Measurements from ENCODE around the gene MAST3. TPM values are rescaled to one million over a fixed set of nuclear protein-coding genes. Genes with fewer than 3 reads are reported as not detected.

The MAST3 gene
- total and polyA plus RNA-seq, 2 of the 8 experiments (the other 6 are each of a cell fraction or from before 2014, with no cell fraction given), result 3.4 to 9.0 TPM

DNA sequence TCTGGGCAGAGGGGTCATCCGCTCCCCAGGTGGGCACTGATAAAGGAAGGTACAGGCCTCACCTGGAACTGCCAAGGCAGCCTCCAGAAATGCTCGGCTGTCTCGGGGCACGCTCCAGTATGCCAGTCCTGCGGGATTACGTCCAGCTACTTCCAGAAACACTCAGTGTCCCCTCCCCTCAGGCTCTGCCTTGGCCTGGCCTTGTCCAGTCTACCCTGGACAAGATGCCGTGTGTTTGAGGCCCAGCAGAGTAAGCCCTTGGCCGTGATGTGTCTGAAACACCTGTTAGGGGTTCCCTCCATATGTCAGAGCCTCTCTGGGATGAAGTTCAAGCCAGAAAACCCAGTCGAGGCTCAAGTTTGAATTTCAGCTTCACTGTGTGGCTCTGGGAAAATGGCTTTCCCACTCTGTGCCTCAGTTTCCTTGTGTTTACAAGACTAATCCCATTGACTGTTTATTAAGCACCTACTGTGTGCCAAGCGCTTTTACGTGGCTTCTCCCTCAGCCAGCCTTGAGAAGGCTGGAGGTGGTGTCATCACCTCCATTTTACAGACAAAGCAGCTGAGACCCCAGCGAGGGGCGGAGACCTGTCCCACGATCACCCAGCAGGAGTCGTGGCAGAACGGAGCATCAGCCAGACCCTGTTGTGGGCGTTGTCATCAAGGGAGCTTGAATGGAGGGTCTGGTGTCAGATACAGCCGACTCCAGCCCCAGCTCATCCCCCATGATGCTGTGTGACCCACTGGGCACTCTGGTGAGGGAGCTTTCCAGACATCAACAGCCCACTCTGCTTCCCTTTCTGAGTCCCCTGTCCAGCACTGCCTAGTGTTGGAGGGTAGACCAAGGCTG lies 53.4 kb downstream of the MAST3 start:
- peaks cover 0 to 7% (median 2%) of the 10 kb centered on the region in 4 experiments; a peak in 4 of 7 replicates for H3K4me1 ChIP-seq (replicated peaks in 1 of 4; ENCODE audit: control insufficient read depth in 3 of 4, insufficient read depth in 4 of 4, low read length in 3 of 4)
- peaks cover 0 to 8% (median 3%) of the 10 kb centered on the region in 4 experiments; a peak in 3 of 8 replicates for H3K36me3 ChIP-seq (ENCODE audit: control insufficient read depth in 2 of 4, insufficient read depth in 4 of 4, low read length in 3 of 4)
- H3K4ac ChIP-seq (replicated peaks; ENCODE audit: insufficient read length, low read depth, low read length), result no peak overlapping the region
- no peak overlapping the region for H2AK5ac ChIP-seq (ENCODE audit: low read depth, low read length)
- H3K14ac ChIP-seq (ENCODE audit: insufficient read length), result no peak overlapping the region
- FAIRE-seq, result no peak
- CTCF ChIA-PET (ENCODE audit: partially characterized antibody), result interaction anchor here (0.9 to 3.0 kb wide), 13 partner anchors 8 to 237 kb away, joined by 3 to 29 read pairs (median 5); no protein-coding TSS in a partner anchor
- no peak overlapping the region for H3K56ac ChIP-seq (replicated peaks; ENCODE audit: insufficient read length, low read depth, low read length)
- no peak overlapping the region for H2BK5ac ChIP-seq (ENCODE audit: low read depth, low read length)
- H2BK15ac ChIP-seq (ENCODE audit: low read length), result no peak overlapping the region; the same call in 1 of the 2 replicates
- TF ChIP-seq KDM5A (IDR thresholded peaks at IDR 0.05; ENCODE audit: low read length), result no peak
- no peaks in the 10 kb centered on the region for H3K9me3 ChIP-seq (ENCODE audit: insufficient read depth in 2 of 2, low read depth in 1 of 2, low read length in 1 of 2)
- no peak for DNase-seq (ENCODE audit: low read depth in 1 of 2, low spot score in 2 of 2)
- H2BK20ac ChIP-seq (ENCODE audit: low read length), result no peak overlapping the region
- H3K4me2 ChIP-seq (ENCODE audit: insufficient read depth in 1 of 2, low read depth in 2 of 2, low read length in 2 of 2), result peak overlapping the region in 1 of 2 experiments; percentile 90; a peak in 1 of 4 replicates
- no peak overlapping the region for H2BK12ac ChIP-seq (ENCODE audit: low read depth, low read length)
- H3K79me1 ChIP-seq (ENCODE audit: low read depth, low read length), result peaks cover 2% of the 10 kb centered on the region; the same call in 1 of the 2 replicates
- H4K5ac ChIP-seq (ENCODE audit: insufficient read length, low read depth, low read length), result no peak overlapping the region
- no peak overlapping the region for H3K27ac ChIP-seq (ENCODE audit: low read depth, low read length)
- H3K79me2 ChIP-seq (ENCODE audit: control insufficient read depth in 1 of 2, insufficient read depth in 2 of 2, low read length in 2 of 2), result no peaks in the 10 kb centered on the region; a peak in 1 of 4 replicates
- H3K9ac ChIP-seq (replicated peaks in 1 of 4; ENCODE audit: extremely low read depth in 1 of 4, low read depth in 3 of 4, low read length in 3 of 4), result no peak overlapping the region; a peak in 1 of 7 replicates
- H2BK120ac ChIP-seq (replicated peaks; ENCODE audit: low read depth, low read length), result no peak overlapping the region
- no peak overlapping the region for H3K4me3 ChIP-seq (ENCODE audit: extremely low read depth in 1 of 4, insufficient read depth in 2 of 4, low read depth in 3 of 4, low read length in 4 of 4)
- H4K8ac ChIP-seq (ENCODE audit: extremely low read depth, insufficient read depth, low read length), result no peak overlapping the region
- WGBS, 2 experiments (ENCODE audit: extremely low coverage in 1 of 2, insufficient coverage in 1 of 2, insufficient read length in 1 of 2, insufficient replicate concordance in 2 of 2, low coverage in 1 of 2, low lambda C conversion rate in 2 of 2, missing lambda C conversion rate in 1 of 2), result 90% methylated on average over 18 of the region's 18 CpGs; no CpG with 5 or more reads in 1 of the 2 experiments
- H3K23ac ChIP-seq (ENCODE audit: insufficient read length), result no peak overlapping the region
- no peak overlapping the region for H4K91ac ChIP-seq (replicated peaks; ENCODE audit: insufficient read length, low read length)
- H3K27me3 ChIP-seq (replicated peaks in 1 of 4; ENCODE audit: control insufficient read depth in 3 of 4, extremely low read depth in 1 of 4, insufficient read depth in 3 of 4, low read length in 3 of 4), result no peaks in the 10 kb centered on the region
- no peak overlapping the region for H3K18ac ChIP-seq (ENCODE audit: extremely low read depth, low read length)
- peaks cover 13% of the 10 kb centered on the region for H3K23me2 ChIP-seq (ENCODE audit: low read depth, low read length)
- POLR2A ChIA-PET (ENCODE audit: partially characterized antibody), result interaction anchor here (0.6 to 2.0 kb wide), 7 partner anchors 9 to 132 kb away, joined by 3 to 7 read pairs (median 4); no protein-coding TSS in a partner anchor
- H2AFZ ChIP-seq (ENCODE audit: low read length), result no peak overlapping the region
- peaks cover 6 to 8% of the 10 kb centered on the region in 2 experiments for H4K20me1 ChIP-seq (replicated peaks in 1 of 2; ENCODE audit: control insufficient read depth in 1 of 2, insufficient read depth in 2 of 2, low read length in 2 of 2)

Measured in H1 (cell line).